ENCODE measurements around the gene PLXNA1.

PLXNA1 gene

DNA sequence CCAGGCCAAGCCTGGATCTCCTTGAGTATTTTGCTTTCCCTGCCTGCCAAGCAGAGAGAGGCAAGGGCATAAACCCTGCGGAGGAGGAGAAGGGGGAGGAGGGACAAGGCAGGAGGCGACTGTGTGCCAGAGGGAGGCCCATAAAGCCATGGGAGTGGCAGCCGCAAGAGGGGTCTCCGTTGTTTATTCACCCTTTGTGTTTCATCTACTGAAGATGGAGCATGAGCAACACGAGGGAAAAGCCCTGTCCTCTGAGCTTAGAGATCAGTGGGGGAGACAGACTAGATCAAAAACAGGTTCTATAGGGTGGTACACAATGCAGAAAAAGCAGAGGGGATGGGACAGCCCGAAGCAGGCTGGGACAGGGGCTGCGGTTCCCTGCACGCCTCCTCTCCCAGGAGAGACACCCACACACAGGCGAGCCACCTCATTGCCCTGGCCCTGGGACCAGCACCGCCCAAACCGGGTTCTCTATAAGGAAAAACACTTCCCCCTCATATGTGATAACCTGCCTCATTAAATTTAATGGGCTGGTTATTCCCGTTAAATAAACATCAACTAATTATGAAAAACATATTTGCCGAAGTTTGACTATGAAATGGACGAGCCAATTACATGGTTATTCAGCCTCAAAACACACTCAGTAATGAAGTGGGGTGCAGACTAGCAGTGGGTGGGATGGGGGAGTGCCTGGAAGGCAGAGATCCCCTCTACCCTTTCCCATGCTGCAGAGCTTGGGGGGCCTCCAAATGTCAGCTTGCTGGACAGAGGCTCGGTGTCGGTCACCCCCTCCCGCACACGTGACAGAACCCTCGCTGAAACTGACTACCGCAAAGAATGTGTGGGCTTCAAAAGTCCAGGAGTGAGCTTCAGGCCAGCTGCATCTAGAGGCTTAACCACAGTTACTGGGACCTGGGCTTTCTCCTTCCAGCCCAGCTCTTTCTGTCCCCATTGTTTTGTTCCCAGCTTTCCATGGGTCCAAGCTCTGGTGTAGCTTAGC lies 14.2 kb upstream of the PLXNA1 start:
- no peak for DNase-seq

DNA sequence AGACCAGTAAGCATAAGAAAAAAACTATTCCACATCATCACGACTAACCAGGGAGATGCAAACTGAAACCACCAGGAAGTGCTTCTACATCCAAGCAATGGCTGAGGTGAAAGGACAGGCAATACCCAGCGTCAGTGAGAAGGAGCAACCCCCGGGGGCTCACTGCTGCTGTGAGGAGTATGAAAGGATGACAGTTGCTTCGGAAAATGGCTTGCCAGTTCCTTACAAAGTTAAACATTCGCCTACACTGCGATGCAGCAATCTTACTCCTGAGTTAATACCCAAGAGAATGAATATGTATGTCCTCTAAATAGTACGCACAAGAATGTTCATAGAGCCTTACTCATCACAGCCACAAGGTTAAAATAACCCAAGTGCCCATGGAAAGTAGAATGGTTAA lies 13.3 kb upstream of the PLXNA1 start:
- no peak for DNase-seq

DNA sequence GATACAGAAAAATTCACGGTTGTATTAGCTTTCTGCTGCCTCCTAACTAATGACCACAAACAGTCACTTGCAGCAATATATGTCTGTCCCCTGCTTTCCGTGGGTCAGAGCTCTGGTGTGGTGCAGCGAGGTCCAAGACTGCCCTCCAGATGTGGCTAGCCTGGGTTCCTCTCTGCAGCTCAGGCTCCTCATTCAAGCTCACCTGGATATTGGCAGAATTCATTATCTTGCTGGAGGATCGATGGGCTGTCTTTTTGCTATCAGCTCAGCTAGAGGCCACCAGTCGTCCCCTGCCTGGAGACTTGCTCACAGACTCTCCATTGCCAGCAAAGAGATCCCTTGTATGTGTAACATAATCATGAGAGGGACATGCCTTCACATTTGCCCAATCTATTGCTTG lies 12.8 kb upstream of the PLXNA1 start:
- no peak for DNase-seq

GRCh38 chr3:126970921-126971320 lies 12.0 kb upstream of the PLXNA1 start:
- DNase-seq: no peak

- peak; percentile 98 for DNase-seq
Measured at GRCh38 chr3:126971891-126972351, 11.0 kb upstream of the PLXNA1 start.

DNA sequence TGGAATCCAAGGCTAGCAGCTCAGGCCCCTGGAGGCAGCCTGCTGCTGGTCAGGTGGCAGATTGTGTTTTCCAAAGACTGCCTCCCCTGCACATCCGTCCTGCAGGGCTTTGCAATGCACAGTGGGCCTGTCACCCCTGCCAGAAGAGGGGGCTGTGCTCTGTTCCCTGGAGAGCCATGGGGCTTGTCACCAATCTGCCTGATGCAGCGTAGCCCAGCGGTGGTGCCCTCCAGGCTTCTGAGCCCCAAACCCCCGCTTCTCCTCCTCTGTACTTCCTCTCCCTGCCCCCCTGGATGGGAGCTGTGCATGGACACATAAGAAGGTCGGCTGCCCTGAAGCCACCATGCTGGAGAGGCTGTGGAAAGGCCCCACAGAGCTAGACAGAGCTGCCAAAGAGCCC lies 10.0 kb upstream of the PLXNA1 start:
- DNase-seq: no peak

- DNase-seq: no peak
Measured at GRCh38 chr3:126973814-126974213, 9.1 kb upstream of the PLXNA1 start.

DNA sequence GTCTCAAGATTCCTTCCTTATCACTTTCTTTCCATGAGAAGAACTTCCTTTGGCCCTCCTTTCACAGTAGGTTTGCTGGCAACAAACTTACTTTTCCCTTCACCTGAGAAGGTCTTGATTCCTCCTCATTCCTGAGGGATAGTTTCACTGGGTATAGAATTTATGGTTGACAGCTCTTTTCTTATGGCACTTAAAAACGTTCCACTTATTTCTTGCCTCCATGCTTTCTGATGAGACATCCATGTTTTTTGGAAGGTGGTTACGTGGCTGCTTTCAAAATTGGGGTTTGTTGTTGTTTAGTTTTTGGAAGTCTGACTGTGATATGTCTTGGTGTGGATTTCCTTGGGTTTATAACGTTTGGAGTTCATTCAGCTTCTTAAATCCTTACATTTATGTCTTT lies 8.2 kb upstream of the PLXNA1 start:
- DNase-seq: no peak

- DNase-seq: no peak
Measured at GRCh38 chr3:126976906-126977305, 6.0 kb upstream of the PLXNA1 start.

- DNase-seq: no peak
Measured at GRCh38 chr3:126977821-126978220, 5.1 kb upstream of the PLXNA1 start.

- no peak for DNase-seq
Measured at GRCh38 chr3:126978291-126978690, 4.6 kb upstream of the PLXNA1 start.

GRCh38 chr3:126979046-126979628 lies 3.8 kb upstream of the PLXNA1 start:
- peak; percentile 34 for DNase-seq

- DNase-seq: no peak
Measured at GRCh38 chr3:126980266-126980811, 2.6 kb upstream of the PLXNA1 start.

GRCh38 chr3:126982126-126982470 lies 817 bp upstream of the PLXNA1 start:
- DNase-seq: peak; percentile 95

- peak; percentile 34 for DNase-seq
Measured at GRCh38 chr3:126983276-126983652, 349 bp downstream of the PLXNA1 start.

DNA sequence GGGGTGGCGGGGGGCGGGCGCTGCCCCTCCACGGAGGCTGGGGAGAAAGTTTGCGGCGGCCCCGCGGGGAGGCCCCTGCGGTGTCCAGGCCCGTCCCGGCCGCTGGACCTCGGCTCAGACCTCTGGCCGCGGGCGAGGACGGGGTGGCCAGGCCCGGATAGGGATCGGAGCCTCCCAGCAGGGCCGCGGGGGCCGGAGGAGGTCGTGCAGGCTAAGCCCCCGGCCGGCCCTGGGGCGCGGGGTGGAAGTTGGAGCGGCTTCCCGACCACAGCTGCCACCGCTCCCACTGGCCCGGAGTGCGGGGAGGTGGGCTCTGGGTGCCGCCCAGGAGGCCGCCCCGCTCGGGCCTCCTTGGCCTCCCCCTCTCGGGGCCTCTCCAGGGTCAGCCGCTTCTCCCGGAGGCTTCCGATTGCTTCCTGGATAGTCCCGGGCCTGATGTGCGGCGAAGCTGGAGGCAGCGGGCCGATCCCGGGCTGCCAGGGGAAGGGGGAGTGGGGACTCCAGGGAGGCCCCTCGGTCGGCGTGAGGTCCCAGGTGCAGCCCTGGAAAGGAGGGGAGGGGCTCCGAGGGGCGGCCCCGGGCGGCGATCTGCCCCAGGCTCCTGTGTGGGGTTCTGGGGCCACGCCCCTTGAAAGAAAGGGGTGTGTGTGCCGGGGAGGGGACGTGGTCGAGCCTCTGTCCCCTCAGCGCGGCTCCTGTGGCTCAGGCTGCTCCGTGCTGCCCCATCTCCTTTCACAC lies 907 bp downstream of the PLXNA1 start:
- peak; percentile 7 for DNase-seq

- DNase-seq: no peak
Measured at GRCh38 chr3:126984391-126985131, 1.6 kb downstream of the PLXNA1 start.

DNA sequence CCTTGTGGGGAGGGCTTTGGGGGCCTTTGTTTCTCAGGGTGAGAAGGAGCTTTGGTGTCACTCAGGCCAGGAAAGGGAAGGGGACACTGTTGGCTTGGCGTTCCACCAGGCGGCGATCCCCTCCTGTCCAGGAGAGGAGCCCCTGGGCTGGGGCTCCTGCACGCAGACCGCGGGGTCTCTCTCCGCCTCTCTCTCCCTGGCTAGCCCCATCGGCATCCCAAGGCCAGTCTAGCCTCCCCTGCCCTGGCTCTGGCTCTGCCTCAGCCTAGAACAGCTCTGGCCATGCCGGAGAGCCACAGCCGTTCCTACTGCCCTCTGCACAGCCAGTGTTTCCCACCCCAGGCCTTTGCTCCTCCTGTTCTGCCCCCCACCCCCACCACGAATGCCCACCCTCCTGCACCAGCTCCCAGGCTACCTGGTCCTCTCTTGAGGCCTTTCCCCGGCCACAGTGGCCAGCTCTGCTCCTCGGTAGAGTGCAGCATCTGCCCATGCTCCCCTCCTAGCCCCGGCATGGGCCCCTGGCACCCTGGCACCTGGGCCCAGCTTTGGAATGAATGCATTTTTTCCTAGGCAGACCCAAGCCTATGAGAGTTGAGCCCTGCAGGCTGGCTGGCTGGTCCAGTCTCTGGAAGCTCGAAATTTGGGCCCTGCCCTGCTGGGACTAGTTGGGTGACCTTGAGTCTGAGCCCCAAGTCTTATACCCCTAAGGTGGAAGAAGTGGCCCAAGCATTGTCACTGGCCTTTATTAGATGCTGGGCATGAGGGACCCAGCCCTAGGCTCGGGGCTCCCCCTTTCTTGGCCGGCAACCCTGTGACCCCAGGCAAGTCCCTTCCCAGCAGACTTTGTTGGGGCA lies 2.4 kb downstream of the PLXNA1 start:
- DNase-seq: no peak

- no peak for DNase-seq
Measured at GRCh38 chr3:126986001-126986400, 3.1 kb downstream of the PLXNA1 start.

DNA sequence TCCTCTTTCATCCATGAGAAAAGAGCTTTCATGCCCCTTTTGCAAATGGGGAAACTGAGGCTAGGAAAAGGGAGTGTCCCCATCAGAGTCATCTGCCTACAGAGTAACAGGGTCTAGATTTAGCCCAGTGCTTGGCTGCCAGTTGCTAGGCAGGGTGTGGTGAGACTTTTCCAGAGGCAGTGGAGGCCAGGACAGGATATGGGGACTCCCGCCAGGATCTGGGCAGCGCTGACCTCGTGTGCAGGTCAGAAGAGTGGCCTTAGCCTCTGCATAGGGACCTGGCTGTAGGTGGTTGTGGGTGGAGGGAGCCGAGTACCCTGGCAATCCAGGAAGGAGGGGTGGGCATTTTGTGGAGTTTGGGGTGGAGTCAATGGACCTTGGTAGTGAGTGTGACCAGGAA lies 4.2 kb downstream of the PLXNA1 start:
- DNase-seq: no peak

DNA sequence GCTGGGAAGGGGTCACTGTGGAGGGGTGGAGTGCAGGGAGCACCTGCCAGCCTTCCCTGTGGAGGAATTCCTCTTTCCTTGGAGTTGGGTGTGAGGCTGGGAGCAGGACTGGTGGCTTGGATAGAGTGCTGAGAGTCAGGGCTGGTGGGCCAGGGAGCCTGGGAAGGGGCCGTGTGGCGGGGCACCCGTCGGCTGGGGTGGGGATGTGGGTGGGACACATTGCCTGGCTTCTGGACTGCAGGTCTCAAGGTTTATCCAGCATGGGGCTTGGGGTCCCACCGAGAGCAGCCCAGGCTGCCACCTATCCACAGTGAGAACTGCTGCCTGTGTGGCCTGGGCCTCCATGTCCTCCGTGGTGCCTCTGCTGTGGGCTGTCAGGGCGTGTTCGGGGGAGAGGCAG lies 4.7 kb downstream of the PLXNA1 start:
- DNase-seq: no peak

Data from inflammatory macrophage treated with lipopolysaccharide for 4 hours (primary cell).